ENCODE measurements around the gene CBFA2T3. TPM values are rescaled to one million over a fixed set of nuclear protein-coding genes. Genes with fewer than 3 reads are reported as not detected.

CBFA2T3 gene
- total RNA-seq, 1 experiment from 2014 or later: 2.9 TPM

DNA sequence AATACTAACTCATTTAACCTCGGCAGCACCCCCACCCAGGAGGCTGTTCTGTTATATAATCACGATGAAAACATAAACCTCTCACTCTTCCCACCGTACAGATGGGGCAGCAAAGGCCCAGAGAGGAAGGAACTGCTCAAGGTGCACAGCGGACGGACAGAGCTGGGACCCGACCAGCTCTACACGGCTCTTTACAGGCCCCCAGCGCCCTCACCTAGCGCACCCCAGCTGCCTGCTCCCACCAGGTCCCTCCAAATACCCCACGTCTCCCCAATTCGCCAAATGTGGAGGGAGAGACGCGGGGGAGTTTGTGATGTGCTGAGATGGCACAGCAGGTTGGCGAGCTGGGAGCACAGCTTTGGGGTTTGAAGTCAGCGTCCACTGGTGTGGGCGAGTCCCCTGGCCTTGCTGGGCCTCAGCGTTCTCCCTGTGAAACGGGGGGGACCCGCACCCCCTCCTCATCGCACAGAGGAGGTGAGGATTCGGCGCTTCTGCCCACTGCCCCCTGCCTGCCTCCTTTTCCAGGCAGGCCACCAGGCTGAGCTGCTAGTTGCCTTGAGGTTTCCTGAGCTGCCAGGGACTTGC, 54.1 kb downstream of the CBFA2T3 start:
- Mint-ChIP-seq H3K36me3 (ENCODE audit: insufficient read depth in 1 of 3, low read depth in 3 of 3) (no peaks in the 10 kb centered on the region), H3K9me3 (no peaks in the 10 kb centered on the region), H3K27me3 (ENCODE audit: low read depth) (no peaks in the 10 kb centered on the region; the same call in none of the 2 replicates), H3K4me3 (no peak overlapping the region), H3K27ac (no peak overlapping the region), H3K4me1 (peaks cover 24 to 34% of the 10 kb centered on the region in 2 experiments)
- Histone ChIP-seq H3K79me2 (ENCODE audit: insufficient read depth, low read length) (no peaks in the 10 kb centered on the region), H3K56ac (ENCODE audit: insufficient read length, low read depth, low read length) (no peak overlapping the region), H2AK5ac (ENCODE audit: insufficient read length, low read length) (no peak overlapping the region), H3T11ph (ENCODE audit: low read length) (no peak overlapping the region), H3K23me2 (ENCODE audit: insufficient read length, low read depth, low read length, poor library complexity, severe bottlenecking) (no peaks in the 10 kb centered on the region), H4K8ac (replicated peaks; ENCODE audit: insufficient read length, low read depth, low read length) (no peak overlapping the region), H2BK20ac (ENCODE audit: low read depth, low read length, poor library complexity, severe bottlenecking) (no peak overlapping the region), H3K27me3 (ENCODE audit: insufficient read depth, low read length) (no peaks in the 10 kb centered on the region), H3K4me2 (ENCODE audit: insufficient read depth, insufficient read length, low read length) (no peak overlapping the region), H2BK12ac (ENCODE audit: insufficient read length, low read depth, low read length) (no peak overlapping the region), H2BK5ac (ENCODE audit: insufficient read length, low read length) (no peak overlapping the region), H3K4me1 (ENCODE audit: insufficient read depth, low read length) (no peaks in the 10 kb centered on the region; the same call in 1 of the 2 replicates), H2AFZ (ENCODE audit: low read length) (no peak overlapping the region), H4K5ac (ENCODE audit: insufficient read length, low read depth, low read length) (no peak overlapping the region), H3K9me3 (ENCODE audit: control insufficient read depth, low read depth, low read length) (no peaks in the 10 kb centered on the region), H2BK15ac (ENCODE audit: low read depth, low read length) (no peak overlapping the region), H3K18ac (ENCODE audit: insufficient read length, low read depth, low read length) (no peak overlapping the region), H3K9ac (ENCODE audit: extremely low read depth, insufficient read length, low read length) (no peak overlapping the region), H3K4ac (ENCODE audit: low read depth, low read length) (no peak overlapping the region), H3K79me1 (ENCODE audit: insufficient read depth, low read depth, low read length, poor library complexity, severe bottlenecking) (no peaks in the 10 kb centered on the region), H2BK120ac (ENCODE audit: low read depth, low read length, poor library complexity, severe bottlenecking) (no peak overlapping the region), H3K27ac (ENCODE audit: insufficient read length, low read depth, low read length) (no peak overlapping the region), H4K20me1 (ENCODE audit: control insufficient read depth, insufficient read depth, insufficient read length) (no peaks in the 10 kb centered on the region), H4K91ac (ENCODE audit: insufficient read length, low read depth, low read length) (no peak overlapping the region), H3K14ac (ENCODE audit: insufficient read depth, low read length) (no peak overlapping the region), H3K23ac (ENCODE audit: insufficient read length, low read depth, low read length) (no peak overlapping the region)
- TF ChIP-seq, protein P1, sequence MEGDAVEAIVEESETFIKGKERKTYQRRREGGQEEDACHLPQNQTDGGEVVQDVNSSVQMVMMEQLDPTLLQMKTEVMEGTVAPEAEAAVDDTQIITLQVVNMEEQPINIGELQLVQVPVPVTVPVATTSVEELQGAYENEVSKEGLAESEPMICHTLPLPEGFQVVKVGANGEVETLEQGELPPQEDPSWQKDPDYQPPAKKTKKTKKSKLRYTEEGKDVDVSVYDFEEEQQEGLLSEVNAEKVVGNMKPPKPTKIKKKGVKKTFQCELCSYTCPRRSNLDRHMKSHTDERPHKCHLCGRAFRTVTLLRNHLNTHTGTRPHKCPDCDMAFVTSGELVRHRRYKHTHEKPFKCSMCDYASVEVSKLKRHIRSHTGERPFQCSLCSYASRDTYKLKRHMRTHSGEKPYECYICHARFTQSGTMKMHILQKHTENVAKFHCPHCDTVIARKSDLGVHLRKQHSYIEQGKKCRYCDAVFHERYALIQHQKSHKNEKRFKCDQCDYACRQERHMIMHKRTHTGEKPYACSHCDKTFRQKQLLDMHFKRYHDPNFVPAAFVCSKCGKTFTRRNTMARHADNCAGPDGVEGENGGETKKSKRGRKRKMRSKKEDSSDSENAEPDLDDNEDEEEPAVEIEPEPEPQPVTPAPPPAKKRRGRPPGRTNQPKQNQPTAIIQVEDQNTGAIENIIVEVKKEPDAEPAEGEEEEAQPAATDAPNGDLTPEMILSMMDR (conservative IDR thresholded peaks at IDR 0.05): no peak
- WGBS (ENCODE audit: extremely low coverage, insufficient read length, low lambda C conversion rate): no CpG with 5 or more reads among the region's 22 CpGs
- DNase-seq: no peak

Measured in H9 (cell line).